GM12878 (cell line): ENCODE results near the gene LSM2. TPM values are rescaled to one million over a fixed set of nuclear protein-coding genes. Genes with fewer than 3 reads are reported as not detected.
"Not testable (repeated sequence)": the region's sequence is repeated elsewhere in the genome, so short reads cannot be mapped to it uniquely, and the experiment has no call there.

Source experiments
- ATAC-seq: fragments of 200-7000 bp; cut with Tn5 transposase; 3 replicates; pipeline ENCODE4 v1.9.1; 2020; ENCODE audit warnings: mild to moderate bottlenecking, moderate library complexity
- BruUV-seq: library from RNA; stranded (reverse); fragments of 400-500 nt; replicated peaks from 2 replicates; lab custom pipeline; 2021; lab: Mats Ljungman, UMichigan
- CTCF ChIA-PET: fragments of 300-600 bp; sonication (Branson Sonifier 250); formaldehyde crosslinking; extraction: SDS; loops from one replicate; lab custom pipeline; 2021; ENCODE audit warnings: inconsistent platforms; lab: Yijun Ruan, JAX
- POLR2A ChIA-PET: fragments of 350-600 bp; formaldehyde crosslinking; extraction: SDS; loops from one replicate; lab custom pipeline; 2021; ENCODE audit warnings: inconsistent platforms; lab: Charles Lee
- RAD21 ChIA-PET: fragments of 300-600 bp; sonication (Branson Sonifier 250); formaldehyde crosslinking; loops from one replicate; lab custom pipeline; 2023; ENCODE audit warnings: antibody characterized with exemption; ENCODE audit not compliant: unreplicated experiment; lab: Charles Lee
- SMC1A ChIA-PET: fragments of 300-600 bp; sonication (Branson Sonifier 250); formaldehyde crosslinking; loops from one replicate; lab custom pipeline; 2023; ENCODE audit not compliant: unreplicated experiment, uncharacterized antibody; lab: Charles Lee
- DNase-seq: peaks from one replicate; pipeline ENCODE4 v3.0.0-alpha.2; 2011; ENCODE audit warnings: low read depth, low spot score
- FAIRE-seq: peaks from 3 replicates; lab custom pipeline; 2011; peaks lifted over from hg19 to GRCh38; lab: Jason Lieb, UNC
- H2AFZ ChIP-seq: 2 replicates; pipeline ENCODE4 v1.6.0; 2011; ENCODE audit warnings: low read depth, low read length, control low read depth; ENCODE audit not compliant: control insufficient read depth
- H3K27ac ChIP-seq: 2 replicates; pipeline ENCODE4 v1.5.1; 2011; ENCODE audit warnings: control low read depth; ENCODE audit not compliant: control insufficient read depth, insufficient read depth
- H3K27me3 ChIP-seq, 2 experiments: replicated peaks in 1 of 2; 2 replicates each; pipeline versions ENCODE4 v1.6.0 to v1.6.1; 2011; ENCODE audit warnings: low read length in 1 of 2; ENCODE audit not compliant: control insufficient read depth in 2 of 2, insufficient read depth in 2 of 2
- H3K36me3 ChIP-seq, 2 experiments: 2 replicates each; pipeline ENCODE4 v1.5.1; 2011; ENCODE audit warnings: low read length in 1 of 2; ENCODE audit not compliant: control insufficient read depth in 2 of 2, insufficient read depth in 2 of 2
- H3K4me1 ChIP-seq: 2 replicates; pipeline ENCODE4 v1.6.1; 2011; ENCODE audit warnings: mild to moderate bottlenecking, low read length, moderate library complexity, mixed read lengths; ENCODE audit not compliant: control insufficient read depth, insufficient read depth
- H3K4me2 ChIP-seq: 2 replicates; pipeline ENCODE4 v1.6.0; 2011; ENCODE audit warnings: control low read depth; ENCODE audit not compliant: control insufficient read depth, insufficient read depth
- H3K4me3 ChIP-seq: fragments of 200-600 bp; sonication (generic); 2 replicates; pipeline ENCODE4 v1.5.1; 2016
- H3K79me2 ChIP-seq: 2 replicates; pipeline ENCODE4 v1.6.0; 2011; ENCODE audit warnings: low read length; ENCODE audit not compliant: control insufficient read depth, insufficient read depth
- H3K9ac ChIP-seq: 2 replicates; pipeline ENCODE4 v1.8.0; 2011; ENCODE audit warnings: low read length, control low read depth, mixed read lengths; ENCODE audit not compliant: control insufficient read depth, insufficient read depth
- H3K9me3 ChIP-seq: replicated peaks from 3 replicates; pipeline ENCODE4 v1.5.1; 2011; ENCODE audit warnings: mild to moderate bottlenecking, low read length; ENCODE audit not compliant: control insufficient read depth, insufficient read depth
- H4K20me1 ChIP-seq: 2 replicates; pipeline ENCODE4 v1.6.0; 2011; ENCODE audit not compliant: control insufficient read depth, insufficient read depth
- CHD2 ChIP-seq: IDR thresholded peaks from 2 replicates; pipeline ENCODE4 v1.6.1; 2011; ENCODE audit warnings: low read depth, low read length, improper control_type of control experiment, borderline replicate concordance
- DPF2 ChIP-seq: fragments of 450-650 bp; IDR thresholded peaks from 2 replicates; pipeline ENCODE4 v1.6.1; 2017; ENCODE audit warnings: mild to moderate bottlenecking
- EED ChIP-seq: sonication (generic); IDR thresholded peaks from 2 replicates; pipeline ENCODE4 v1.6.1; 2016; ENCODE audit warnings: antibody characterized with exemption, low read depth
- KDM1A ChIP-seq: fragments of 200-600 bp; sonication (generic); IDR thresholded peaks from 2 replicates; pipeline ENCODE4 v1.6.1; 2016; ENCODE audit warnings: borderline replicate concordance
- WRNIP1 ChIP-seq: IDR thresholded peaks from 2 replicates; pipeline ENCODE4 v1.6.1; 2011; ENCODE audit warnings: low read depth, low read length, improper control_type of control experiment, borderline replicate concordance
- whole genome bisulfite sequencing: methylation state at CpG from one replicate; pipeline ENCODE4 v1.1.6; 2016; ENCODE audit warnings: low lambda C conversion rate; ENCODE audit not compliant: insufficient replicate concordance, insufficient coverage; ENCODE audit errors: missing lambda C conversion rate; 5-methylcytosine and 5-hydroxymethylcytosine counted together
- in situ Hi-C: fragments of 300-500 bp; cut with MboI; formaldehyde crosslinking; loops from 9 replicates; pipeline ENCODE4 v1.14.3; 2018; ENCODE audit warnings: mixed read lengths
- intact Hi-C: fragments of 100-400 bp; cut with micrococcal nuclease; formaldehyde crosslinking; loops from one replicate; pipeline ENCODE4 v1.14.2; 2022; ENCODE audit not compliant: unreplicated experiment
- polyA plus RNA-seq, 11 experiments: library from polyadenylated mRNA; depleted of rRNA in 4 of 11; unstranded in 6 of 11; stranded (reverse) in 5 of 11; fragments of >200 nt; fragmentation: Nextera tagmentation in 4 of 11; fragmentation: Illumina TruSeq in 1 of 11; extraction: Ambion mirVana in 4 of 11; extraction: Trizol in 1 of 11; gene quantifications; 1 replicate in 1 of 11; 2 replicates in 10 of 11; pipeline versions ENCODE4 v1.2.1 to v1.2.3, GENCODE V29; 2011 to 2016; ENCODE audit warnings: inconsistent platforms in 2 of 11, missing spikeins in 2 of 11, low read depth in 1 of 11
- total RNA-seq, 4 experiments: library from RNA; depleted of rRNA in 3 of 4; stranded (reverse); fragments of >200 nt in 3 of 4; fragmentation: Illumina TruSeq in 1 of 4; extraction: Trizol in 1 of 4; gene quantifications; 2 replicates each; pipeline versions ENCODE4 v1.2.1 to v1.2.3, GENCODE V29; 2013 to 2021

LSM2 gene
- total and polyA plus RNA-seq, 10 of the 15 experiments (the other 5 are each of a cell fraction or from before 2014, with no cell fraction given) = 99.1 to 276 (median 153) TPM

DNA sequence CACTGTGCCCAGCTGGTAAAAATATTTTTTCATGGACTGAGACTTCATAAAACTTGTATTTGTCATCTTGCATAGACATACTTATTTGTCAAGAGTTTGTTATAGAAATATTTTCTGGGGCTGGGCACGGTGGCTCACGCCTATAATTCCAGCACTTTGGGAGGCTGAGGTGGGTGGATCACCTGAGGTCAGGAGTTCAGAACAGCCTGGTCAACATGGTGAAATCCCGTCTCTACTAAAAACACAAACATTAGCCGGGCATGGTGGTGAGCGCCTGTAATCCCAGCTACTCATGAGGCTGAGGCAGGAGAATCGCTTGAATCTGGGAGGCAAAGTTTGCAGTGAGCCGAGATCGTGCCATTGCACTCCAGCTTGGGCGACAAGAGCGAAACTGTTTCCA, 1.8 kb upstream of the LSM2 start:
- BruUV-seq, H3K27me3 ChIP-seq, RAD21 ChIA-PET, H3K4me3 ChIP-seq, ATAC-seq, H3K36me3 ChIP-seq, DNase-seq, FAIRE-seq, H3K4me2 ChIP-seq, H3K27ac ChIP-seq, H2AFZ ChIP-seq, H3K9me3 ChIP-seq, H3K9ac ChIP-seq, intact Hi-C loops, in situ Hi-C loops, H4K20me1 ChIP-seq: not testable (repeated sequence)
- Histone ChIP-seq H3K79me2 (peaks cover 15% of the 10 kb centered on the region), H3K4me1 (peaks cover 22% of the 10 kb centered on the region)
- ChIA-PET POLR2A (interaction anchor here (0.6 to 0.9 kb wide), 7 partner anchors 11 to 1039 kb away, joined by 3 to 6 read pairs (median 3); partner anchors contain the start of gene MSH5), SMC1A (interaction anchor here (1.2 to 3.8 kb wide), 2 partner anchors 18 to 78 kb away, joined by 3 to 22 read pairs; partner anchors contain the start of gene HSPA1B), CTCF (interaction anchor here (1.7 kb wide), 1 partner anchor 36 kb away, joined by 3 read pairs; no protein-coding TSS in a partner anchor)
- WGBS = 96% methylated on average over 10 of the region's 10 CpGs

DNA sequence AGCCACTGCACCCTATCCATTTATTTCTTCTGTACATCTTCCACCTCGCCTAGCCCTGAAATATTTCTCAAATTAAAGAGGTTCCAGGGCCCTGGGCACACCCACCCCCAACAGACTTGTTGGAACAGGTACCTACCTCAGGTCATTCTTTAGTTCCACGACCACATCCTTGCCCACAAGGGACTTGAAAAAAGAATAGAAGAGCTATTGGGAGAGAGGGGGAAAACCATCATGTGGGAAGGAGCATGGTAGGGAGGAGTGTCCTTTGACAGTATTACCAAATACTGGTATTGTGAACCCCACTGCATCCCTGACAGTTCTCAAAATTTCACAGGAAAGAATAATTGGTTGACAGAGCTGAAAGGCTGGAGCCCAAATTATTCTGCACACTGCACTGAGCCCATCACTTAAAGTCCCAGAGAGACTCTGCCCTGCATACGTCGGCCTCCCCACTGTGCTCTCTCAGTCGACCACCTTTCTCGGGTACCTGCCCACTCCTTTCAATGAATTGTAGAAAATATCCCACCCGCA, 762 bp downstream of the LSM2 start:
- ChIA-PET RAD21 (interaction anchor here (1.2 to 3.1 kb wide), 8 partner anchors 8 to 67 kb away, joined by 6 to 37 read pairs (median 10); partner anchors contain the start of genes CLIC1, HSPA1A, HSPA1B and HSPA1L), POLR2A (interaction anchor here (0.6 to 3.5 kb wide), 20 partner anchors 9 to 229 kb away, joined by 3 to 44 read pairs (median 5); partner anchors contain the start of genes ABHD16A, CLIC1, HSPA1A and HSPA1B), CTCF (interaction anchor here (1.2 to 4.1 kb wide), 9 partner anchors 10 to 76 kb away, joined by 3 to 26 read pairs (median 7); partner anchors contain the start of genes MSH5, NEU1 and VARS1), SMC1A (interaction anchor here (0.7 to 3.8 kb wide), 13 partner anchors 9 to 554 kb away, joined by 3 to 22 read pairs (median 8); partner anchors contain the start of genes CLIC1, HSPA1A, HSPA1B and HSPA1L)
- Histone ChIP-seq H3K9ac (peak overlapping the region; percentile 96), H3K27me3 (no peaks in the 10 kb centered on the region), H3K27ac (peak overlapping the region; percentile 81), H2AFZ (peak overlapping the region; percentile 85), H3K9me3 (no peaks in the 10 kb centered on the region), H3K79me2 (peaks cover 15% of the 10 kb centered on the region), H3K4me2 (peak overlapping the region; percentile 86), H4K20me1 (no peaks in the 10 kb centered on the region), H3K4me3 (peak overlapping the region; percentile 92), H3K36me3 (no peaks in the 10 kb centered on the region; a peak in 1 of 4 replicates), H3K4me1 (0 out of 2 replicates have a peak, but pooled peaks cover 3% of the 10 kb centered on the region)
- 9% methylated on average over 7 of the region's 7 CpGs for WGBS
- FAIRE-seq (no peak), DNase-seq (no peak), ATAC-seq (peak; percentile 59)
- in situ Hi-C loops = no loop called here
- TF ChIP-seq CHD2 (0 out of 2 replicates have a peak, but pooled peaks have one; percentile 10), DPF2 (0 out of 2 replicates have a peak, but pooled peaks have one; percentile 1), KDM1A (no peak), EED (no peak), WRNIP1 (0 out of 2 replicates have a peak, but pooled peaks have one; percentile 27)
- intact Hi-C loops = no loop called here
- no TSS peak for BruUV-seq

GRCh38 chr6:31801031-31801927, 5.5 kb downstream of the LSM2 start:
- BruUV-seq, FAIRE-seq, intact Hi-C loops, H3K27me3 ChIP-seq, H3K4me2 ChIP-seq, H3K9me3 ChIP-seq, ATAC-seq, H4K20me1 ChIP-seq, DNase-seq, H3K9ac ChIP-seq, H2AFZ ChIP-seq, H3K36me3 ChIP-seq, in situ Hi-C loops, H3K4me1 ChIP-seq, H3K4me3 ChIP-seq, H3K27ac ChIP-seq: not testable (repeated sequence)
- ChIA-PET POLR2A (interaction anchor here (0.6 to 0.7 kb wide), 3 partner anchors 24 to 39 kb away, joined by 3 to 4 read pairs (median 3); no protein-coding TSS in a partner anchor), RAD21 (interaction anchor here (0.6 kb wide), 1 partner anchor 13 kb away, joined by 3 read pairs; no protein-coding TSS in a partner anchor), SMC1A (interaction anchor here (1.3 kb wide), 1 partner anchor 12 kb away, joined by 4 read pairs; no protein-coding TSS in a partner anchor), CTCF (interaction anchor here (0.6 to 1.4 kb wide), 5 partner anchors 10 to 113 kb away, joined by 3 to 9 read pairs (median 4); no protein-coding TSS in a partner anchor)
- H3K79me2 ChIP-seq = peaks cover 10% of the 10 kb centered on the region
- 94% methylated on average over 8 of the region's 8 CpGs for WGBS
